HG03060 (cell line): ENCODE measurements around the gene TXN.
"Not testable (repeated sequence)": the region's sequence is repeated elsewhere in the genome, so short reads cannot be mapped to it uniquely, and the experiment has no call there.

Experiments
- ATAC-seq: cut with Tn5 transposase; IDR thresholded peaks from one replicate; pipeline ENCODE4 v1.9.1; 2021; ENCODE audit warnings: low read depth, moderate number of reproducible peaks; ENCODE audit not compliant: unreplicated experiment

Gene TXN

GRCh38 chr9:110214090-110214489 lies 42.2 kb downstream of the TXN start:
- ATAC-seq = no peak

- ATAC-seq = no peak
These were observed 42.8 kb downstream of the TXN start for GRCh38 chr9:110213413-110214044.

GRCh38 chr9:110208031-110208430 lies 48.3 kb downstream of the TXN start, which contains the start of gene C9orf152:
C9orf152 (minus strand) TSS chr9:110208159; CDS start chr9:110207579, 580 bp downstream.
- no peak for ATAC-seq

- ATAC-seq = no peak
These were observed 49.2 kb downstream of the TXN start for GRCh38 chr9:110207071-110207641.

- ATAC-seq = no peak
These were observed 49.9 kb downstream of the TXN start for GRCh38 chr9:110206389-110206788.

GRCh38 chr9:110205612-110206011 lies 50.7 kb downstream of the TXN start:
- ATAC-seq = not testable (repeated sequence)

- no peak for ATAC-seq
These were observed 54.1 kb downstream of the TXN start for GRCh38 chr9:110202232-110202631.

GRCh38 chr9:110199643-110200042 lies 56.7 kb downstream of the TXN start:
- ATAC-seq = no peak

- no peak for ATAC-seq
These were observed 58.0 kb downstream of the TXN start for GRCh38 chr9:110198357-110198756.

GRCh38 chr9:110197330-110198187 lies 58.7 kb downstream of the TXN start:
- ATAC-seq = no peak

GRCh38 chr9:110196084-110196499 lies 60.2 kb downstream of the TXN start:
- not testable (repeated sequence) for ATAC-seq
